Ishikawa (cell line): ENCODE data around the gene PTPRN2.

Experiments used
- CEBPB ChIP-seq: IDR thresholded peaks from 2 replicates; pipeline ENCODE4 v1.6.1; 2012
- CREB1 ChIP-seq: IDR thresholded peaks from 2 replicates; pipeline ENCODE4 v1.6.1; 2012; ENCODE audit warnings: low read depth
- EP300 ChIP-seq: IDR thresholded peaks from 2 replicates; pipeline ENCODE4 v1.6.1; 2012; ENCODE audit warnings: borderline replicate concordance
- FOXM1 ChIP-seq: IDR thresholded peaks from 2 replicates; pipeline ENCODE4 v1.6.1; 2012; ENCODE audit warnings: low read depth, borderline replicate concordance
- RAD21 ChIP-seq: IDR thresholded peaks from 2 replicates; pipeline ENCODE4 v1.6.1; 2012; ENCODE audit warnings: low read depth
- REST ChIP-seq: IDR thresholded peaks from 2 replicates; pipeline ENCODE4 v1.6.1; 2012; ENCODE audit warnings: low read depth, mild to moderate bottlenecking
- TAF1 ChIP-seq: IDR thresholded peaks from 2 replicates; pipeline ENCODE4 v1.6.1; 2012; ENCODE audit warnings: low read depth, mild to moderate bottlenecking
- TCF12 ChIP-seq: IDR thresholded peaks from 2 replicates; pipeline ENCODE4 v1.6.1; 2012; ENCODE audit warnings: low read depth
- YY1 ChIP-seq: IDR thresholded peaks from 2 replicates; pipeline ENCODE4 v1.6.1; 2012; ENCODE audit warnings: low read depth
- ZBTB7A ChIP-seq: IDR thresholded peaks from 2 replicates; pipeline ENCODE4 v1.6.1; 2012; ENCODE audit warnings: low read depth
- TF ChIP-seq, protein P1 (sequence below): IDR thresholded peaks from 2 replicates; pipeline ENCODE4 v1.6.1; 2012

GRCh38 chr7:157568106-157568769 lies 1019.4 kb downstream of the PTPRN2 start:
- no peak for TF ChIP-seq FOXM1
- no peak for TF ChIP-seq EP300
- TF ChIP-seq REST, result no peak
- TF ChIP-seq CEBPB, result no peak
- no peak for TF ChIP-seq TCF12
- TF ChIP-seq CREB1, result no peak
- no peak for TF ChIP-seq RAD21
- TF ChIP-seq, protein P1, sequence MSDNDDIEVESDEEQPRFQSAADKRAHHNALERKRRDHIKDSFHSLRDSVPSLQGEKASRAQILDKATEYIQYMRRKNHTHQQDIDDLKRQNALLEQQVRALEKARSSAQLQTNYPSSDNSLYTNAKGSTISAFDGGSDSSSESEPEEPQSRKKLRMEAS, result no peak
- TF ChIP-seq TAF1, result no peak
- no peak for TF ChIP-seq ZBTB7A
- no peak for TF ChIP-seq YY1
